Omental fat pad (tissue), 4 donors: Measurements from ENCODE around the gene RBM47. TPM values are rescaled to one million over a fixed set of nuclear protein-coding genes. Genes with fewer than 3 reads are reported as not detected.

Source experiments
- ATAC-seq: fragments of 150-250 bp; one replicate; pipeline ENCODE4 v1.9.1; 2016; ENCODE audit warnings: mild to moderate bottlenecking, moderate library complexity; ENCODE audit not compliant: low FRiP score
- DNase-seq: peaks from one replicate; pipeline ENCODE4 v3.0.0-alpha.2; 2019; ENCODE audit warnings: low spot score
- total RNA-seq, 4 donors: library from RNA; depleted of rRNA; stranded (reverse); fragments of >200 nt; gene quantifications; one replicate each; pipeline ENCODE4 v1.1.0, GENCODE V29; 2016
- TF ChIP-seq, protein P1 (sequence below), 3 donors: fragments of 450-650 bp; IDR thresholded peaks; one replicate each; pipeline ENCODE4 v1.5.1; 2016 to 2017; ENCODE audit warnings: antibody characterized with exemption in 3 of 3, mild to moderate bottlenecking in 3 of 3, moderate library complexity in 2 of 3

The RBM47 gene
- total RNA-seq: 100 to 1,000 TPM in 1 of 4 donors, 10 to 100 TPM in 3; 51.0 to 124 (median 55.5) TPM

DNA sequence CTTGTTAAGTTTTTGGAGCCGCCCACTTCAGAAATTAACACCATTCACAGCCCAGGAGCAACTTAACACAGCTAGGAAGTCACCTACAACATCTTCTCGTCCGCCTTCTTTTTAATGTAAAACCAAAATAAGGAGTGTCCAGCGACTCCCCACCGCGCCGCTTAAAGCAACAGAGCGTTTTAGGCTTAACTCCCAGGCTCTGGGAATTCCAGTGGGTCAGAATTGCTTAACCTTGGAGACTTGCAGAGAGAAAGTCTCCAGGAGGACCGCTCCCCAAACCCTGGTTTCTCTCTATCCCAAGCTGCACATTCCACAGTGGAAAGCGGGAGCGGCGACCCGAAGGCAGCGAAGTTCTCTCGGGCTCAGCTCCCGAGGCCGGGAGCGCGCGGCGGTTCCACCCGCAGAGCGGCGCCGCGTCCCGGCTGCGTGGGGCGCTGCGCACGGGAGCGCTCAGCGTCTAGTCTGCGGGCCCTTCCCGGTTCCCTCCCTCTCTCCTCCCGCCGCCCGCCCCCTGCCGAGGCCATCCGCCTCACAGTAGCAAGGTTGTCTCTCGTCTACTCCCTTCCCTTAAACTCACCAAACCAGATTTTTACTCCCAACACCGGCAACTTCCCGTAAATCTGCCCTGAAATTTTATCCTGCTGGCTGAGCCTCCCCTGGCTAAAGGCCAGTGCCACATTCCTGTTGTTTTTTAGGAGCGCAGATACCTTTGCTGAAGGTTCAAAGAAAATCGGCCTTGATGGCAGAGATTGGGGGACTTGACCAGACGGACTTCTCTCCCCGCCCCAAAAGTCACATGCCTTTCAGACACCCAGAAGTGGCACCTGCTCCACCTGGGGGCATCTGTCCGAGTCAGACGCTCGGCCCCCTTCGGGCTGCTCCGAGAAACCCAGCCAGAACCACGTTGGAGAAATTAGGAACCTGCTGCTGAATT, at the start of gene RBM47:
TSS of gene RBM47 (minus strand) at position 464 of the 934 bp plus-strand sequence. CDS start 190,971 bp downstream, outside the sequence.
- DNase-seq (no peak), ATAC-seq (peak; percentile 84)
- TF ChIP-seq, protein P1, sequence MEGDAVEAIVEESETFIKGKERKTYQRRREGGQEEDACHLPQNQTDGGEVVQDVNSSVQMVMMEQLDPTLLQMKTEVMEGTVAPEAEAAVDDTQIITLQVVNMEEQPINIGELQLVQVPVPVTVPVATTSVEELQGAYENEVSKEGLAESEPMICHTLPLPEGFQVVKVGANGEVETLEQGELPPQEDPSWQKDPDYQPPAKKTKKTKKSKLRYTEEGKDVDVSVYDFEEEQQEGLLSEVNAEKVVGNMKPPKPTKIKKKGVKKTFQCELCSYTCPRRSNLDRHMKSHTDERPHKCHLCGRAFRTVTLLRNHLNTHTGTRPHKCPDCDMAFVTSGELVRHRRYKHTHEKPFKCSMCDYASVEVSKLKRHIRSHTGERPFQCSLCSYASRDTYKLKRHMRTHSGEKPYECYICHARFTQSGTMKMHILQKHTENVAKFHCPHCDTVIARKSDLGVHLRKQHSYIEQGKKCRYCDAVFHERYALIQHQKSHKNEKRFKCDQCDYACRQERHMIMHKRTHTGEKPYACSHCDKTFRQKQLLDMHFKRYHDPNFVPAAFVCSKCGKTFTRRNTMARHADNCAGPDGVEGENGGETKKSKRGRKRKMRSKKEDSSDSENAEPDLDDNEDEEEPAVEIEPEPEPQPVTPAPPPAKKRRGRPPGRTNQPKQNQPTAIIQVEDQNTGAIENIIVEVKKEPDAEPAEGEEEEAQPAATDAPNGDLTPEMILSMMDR (IDR thresholded peaks at IDR 0.05): no peak

DNA sequence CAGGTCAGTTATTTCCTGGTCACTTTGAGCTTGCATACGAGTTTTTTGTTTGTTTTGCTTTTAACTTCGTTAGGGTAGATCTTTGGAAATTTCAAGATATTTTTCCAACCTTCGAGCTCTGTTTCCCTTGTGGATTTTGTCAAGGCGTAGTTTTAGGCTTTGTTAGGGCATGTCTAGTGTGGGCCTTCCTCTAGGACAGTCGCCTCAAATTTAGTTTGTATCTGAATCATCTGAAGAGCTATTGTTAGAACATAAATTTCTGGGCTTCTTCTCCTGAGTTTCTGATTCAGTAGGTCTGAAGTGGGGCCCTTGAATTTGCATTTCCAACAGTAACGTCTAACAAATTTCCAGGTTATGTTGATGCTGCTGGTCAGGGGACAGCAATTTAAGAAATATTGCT, 48.8 kb upstream of the RBM47 start:
- TF ChIP-seq, protein P1 (IDR thresholded peaks at IDR 0.05): no peak
- DNase-seq: no peak
- ATAC-seq: no peak

DNA sequence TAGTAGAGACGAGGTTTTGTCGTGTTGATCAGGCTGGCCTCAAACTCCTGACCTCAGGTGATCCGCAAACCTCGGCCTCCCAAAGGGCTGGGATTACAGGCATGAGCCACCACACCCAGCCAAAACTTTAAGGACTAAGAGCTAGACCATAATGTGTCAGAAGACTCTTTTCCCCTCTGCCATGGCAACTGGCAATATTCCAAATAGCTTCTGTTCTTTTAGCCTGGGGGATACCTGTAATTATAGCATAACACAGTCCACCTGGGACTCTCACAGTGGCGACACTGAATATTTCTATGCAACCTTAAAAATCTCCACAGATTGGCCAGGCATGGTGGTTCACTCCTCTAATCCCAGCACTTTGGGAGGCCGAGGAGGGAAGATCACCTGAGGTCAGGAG, 45.5 kb upstream of the RBM47 start:
- DNase-seq (no peak), ATAC-seq (no peak)
- TF ChIP-seq, protein P1 (IDR thresholded peaks at IDR 0.05): no peak

DNA sequence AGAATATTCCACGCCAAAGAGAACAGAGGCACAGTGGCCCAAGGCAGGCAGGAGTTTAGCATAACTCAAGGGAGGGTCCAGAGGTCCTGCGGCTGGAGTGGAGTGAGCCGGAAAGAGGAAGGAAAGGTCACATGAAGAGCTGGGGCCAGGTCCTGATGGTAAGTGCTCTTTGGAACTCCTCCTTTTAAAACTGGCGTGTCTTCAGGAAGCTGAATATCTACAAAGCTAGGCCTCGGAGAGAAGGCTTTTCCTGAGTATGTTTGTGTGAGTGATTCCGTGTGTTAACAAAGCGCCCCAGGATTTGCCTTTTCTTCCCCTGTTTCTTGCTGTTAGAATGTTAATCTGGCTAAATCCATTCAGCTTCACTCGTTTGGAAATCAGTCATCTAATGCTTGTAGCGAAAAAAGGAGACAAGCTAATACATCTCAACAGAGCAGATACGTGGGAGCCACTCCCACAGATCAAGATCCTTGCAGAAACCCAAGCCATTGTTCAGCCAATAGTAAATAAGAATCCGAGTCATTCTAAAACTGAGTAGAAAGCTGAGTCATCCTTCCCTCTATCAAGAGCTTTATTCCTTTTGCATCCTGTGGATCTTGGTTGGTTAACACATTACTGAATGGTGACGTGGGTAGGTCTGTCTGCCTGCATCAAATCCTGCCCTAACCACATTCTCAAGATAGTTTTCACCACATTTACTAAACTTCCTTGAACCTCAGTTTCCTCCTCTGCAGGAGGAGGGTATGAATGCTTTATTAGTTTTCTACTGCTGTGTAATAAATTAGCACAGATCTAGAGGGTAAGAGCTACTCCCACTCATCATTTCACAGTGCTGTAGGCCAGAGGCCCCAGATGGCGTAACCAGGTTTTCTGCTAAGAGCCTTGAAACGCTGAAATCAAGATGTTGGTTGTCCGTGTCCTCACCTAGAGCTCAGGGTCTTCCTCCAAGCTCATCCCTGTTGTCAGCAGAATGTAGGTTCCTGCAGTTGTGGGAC, 43.2 kb upstream of the RBM47 start:
- TF ChIP-seq, protein P1 (IDR thresholded peaks at IDR 0.05): no peak
- ATAC-seq (peak; percentile 97), DNase-seq (no peak)

DNA sequence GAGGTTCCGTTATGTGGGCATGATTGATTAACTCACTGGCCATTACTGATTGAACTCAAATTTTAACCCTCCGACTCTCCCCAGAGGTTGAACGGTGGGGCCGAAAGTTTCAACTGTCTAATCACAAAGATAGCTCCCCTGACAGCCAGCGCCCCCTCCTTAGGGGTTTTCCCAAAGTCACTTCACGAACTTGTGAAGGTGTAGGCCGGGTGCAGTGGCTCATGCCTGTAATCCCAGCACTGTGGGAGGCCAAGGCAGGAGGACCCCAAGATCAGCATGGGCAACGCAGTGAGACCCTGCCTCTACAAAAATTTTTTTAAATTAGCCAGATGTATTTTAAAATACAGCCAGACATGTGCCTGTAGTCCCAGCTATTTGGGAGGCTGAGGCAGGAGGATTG, 39.8 kb upstream of the RBM47 start:
- TF ChIP-seq, protein P1 (IDR thresholded peaks at IDR 0.05): no peak
- DNase-seq (no peak), ATAC-seq (no peak)

DNA sequence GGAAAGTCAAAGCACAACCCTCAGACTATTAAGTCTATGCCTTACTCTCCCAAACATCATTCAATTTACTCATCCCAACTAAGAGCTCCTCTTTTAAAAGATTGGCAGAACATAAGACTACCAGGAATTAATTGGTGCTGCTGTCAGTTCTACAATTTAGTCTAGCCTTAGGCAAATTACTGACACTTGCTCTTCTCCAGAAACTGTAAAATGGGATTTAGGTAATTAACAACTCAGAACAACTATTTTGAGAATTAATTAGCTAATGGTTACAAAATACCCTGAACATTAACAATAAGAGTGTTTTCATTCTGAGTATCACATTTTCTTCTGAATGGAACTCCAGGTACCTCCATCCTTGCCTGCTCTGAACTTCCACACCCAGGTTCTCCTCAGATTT, 36.2 kb upstream of the RBM47 start:
- TF ChIP-seq, protein P1 (IDR thresholded peaks at IDR 0.05): no peak
- DNase-seq: no peak
- no peak for ATAC-seq
